GM19467 (cell line): ENCODE results near the gene ZNF423.
"Not testable (repeated sequence)": the region's sequence is repeated elsewhere in the genome, so short reads cannot be mapped to it uniquely, and the experiment has no call there.

Experiments used
- ATAC-seq: cut with Tn5 transposase; IDR thresholded peaks from one replicate; pipeline ENCODE4 v1.9.1; 2021; ENCODE audit warnings: mild to moderate bottlenecking, moderate library complexity; ENCODE audit not compliant: unreplicated experiment

Gene ZNF423

GRCh38 chr16:49701065-49701685 is 154.7 kb downstream of the ZNF423 start:
- ATAC-seq, result no peak

GRCh38 chr16:49700251-49701064 is 155.5 kb downstream of the ZNF423 start:
- no peak for ATAC-seq

GRCh38 chr16:49699841-49700175 is 156.1 kb downstream of the ZNF423 start:
- ATAC-seq, result no peak

GRCh38 chr16:49698931-49699840 is 156.7 kb downstream of the ZNF423 start:
- ATAC-seq, result no peak

- ATAC-seq, result no peak
These were observed 157.5 kb downstream of the ZNF423 start for GRCh38 chr16:49698453-49698815.

- ATAC-seq, result no peak
These were observed 158.1 kb downstream of the ZNF423 start for GRCh38 chr16:49697631-49698452.

- ATAC-seq, result no peak
These were observed 159.4 kb downstream of the ZNF423 start for GRCh38 chr16:49696414-49697101.

- no peak for ATAC-seq
These were observed 160.0 kb downstream of the ZNF423 start for GRCh38 chr16:49695782-49696413.

- ATAC-seq, result no peak
These were observed 162.5 kb downstream of the ZNF423 start for GRCh38 chr16:49693445-49693844.

GRCh38 chr16:49690778-49691177 is 165.1 kb downstream of the ZNF423 start:
- ATAC-seq, result no peak

GRCh38 chr16:49688036-49688697 is 167.7 kb downstream of the ZNF423 start:
- no peak for ATAC-seq

- no peak for ATAC-seq
These were observed 168.4 kb downstream of the ZNF423 start for GRCh38 chr16:49687476-49688002.

GRCh38 chr16:49684696-49685095 is 171.2 kb downstream of the ZNF423 start:
- ATAC-seq, result no peak

GRCh38 chr16:49682577-49683165 is 173.2 kb downstream of the ZNF423 start:
- ATAC-seq, result no peak

GRCh38 chr16:49681217-49681883 is 174.6 kb downstream of the ZNF423 start:
- ATAC-seq, result no peak

GRCh38 chr16:49679095-49679494 is 176.8 kb downstream of the ZNF423 start:
- ATAC-seq, result no peak

- not testable (repeated sequence) for ATAC-seq
These were observed 178.3 kb downstream of the ZNF423 start for GRCh38 chr16:49677661-49678060.

GRCh38 chr16:49675413-49675812 is 180.5 kb downstream of the ZNF423 start:
- no peak for ATAC-seq
